ENCODE measurements around the gene CSF3R. TPM values are rescaled to one million over a fixed set of nuclear protein-coding genes. Genes with fewer than 3 reads are reported as not detected.

The CSF3R gene
- total and polyA plus RNA-seq, 2 donors (not counting 3 experiments of a cell fraction or from before 2014, with no cell fraction given): not detected

- Histone ChIP-seq H3K27ac (ENCODE audit: insufficient read depth, low read depth, low read length) (no peak overlapping the region), H3K79me2 (ENCODE audit: control insufficient read depth, insufficient read depth, low read length) (no peaks in the 10 kb centered on the region), H2AFZ (ENCODE audit: low read depth, low read length) (no peak overlapping the region), H3K9me3 (replicated peaks; ENCODE audit: control insufficient read depth, insufficient read depth, low read length) (no peaks in the 10 kb centered on the region), H3K36me3 (ENCODE audit: control insufficient read depth in 2 of 2, extremely low read depth in 1 of 2, insufficient read depth in 2 of 2, low read length in 2 of 2) (no peaks in the 10 kb centered on the region), H3K4me1 (ENCODE audit: control insufficient read depth, extremely low read depth, insufficient read depth, low read length) (no peaks in the 10 kb centered on the region), H3K9me1 (replicated peaks; ENCODE audit: control insufficient read depth, extremely low read depth, insufficient read depth, low read length) (no peaks in the 10 kb centered on the region), H3K27me3 (ENCODE audit: control insufficient read depth in 2 of 2, insufficient read depth in 2 of 2, low read length in 2 of 2) (no peaks in the 10 kb centered on the region), H3K4me3 (replicated peaks in 1 of 3; ENCODE audit: insufficient read depth in 1 of 3, low read depth in 1 of 3, low read length in 3 of 3) (no peak overlapping the region), H3K4me2 (ENCODE audit: insufficient read depth, low read length) (no peak overlapping the region), H3K9ac (replicated peaks; ENCODE audit: extremely low read depth, insufficient read depth, low read length) (no peak overlapping the region), H4K20me1 (replicated peaks; ENCODE audit: control insufficient read depth, extremely low read depth, insufficient read depth, low read length) (no peaks in the 10 kb centered on the region)
- ChIA-PET CTCF (interaction anchor here (1.4 to 5.5 kb wide), 2 partner anchors 59 to 83 kb away, joined by 5 to 83 read pairs; no protein-coding TSS in a partner anchor), POLR2A (no interaction called here)
- DNase-seq (ENCODE audit: low read depth, low spot score) (no peak), FAIRE-seq (no peak)
- no TSS peak for BruUV-seq (replicated peaks)
- dilution Hi-C loops (cut with MboI; ENCODE audit: extremely low pct_ligation_motif_present, low sequenced_read_pairs) (no loop called here), intact Hi-C loops (cut with micrococcal nuclease) (no loop called here)
- TF ChIP-seq GATA2 (IDR thresholded peaks at IDR 0.05; ENCODE audit: insufficient read depth, insufficient read length, low read depth, low read length): no peak
- TF ChIP-seq CTCF (IDR thresholded peaks at IDR 0.05; ENCODE audit: extremely low read depth in 1 of 2, insufficient read depth in 1 of 2, low read depth in 1 of 2, low read length in 2 of 2): no peak
- TF ChIP-seq POLR2A (IDR thresholded peaks at IDR 0.05; ENCODE audit: low read depth, low read length): no peak
- TF ChIP-seq MAX (IDR thresholded peaks at IDR 0.05; ENCODE audit: insufficient read depth, insufficient read length): no peak
- no peak for TF ChIP-seq FOS (IDR thresholded peaks at IDR 0.05; ENCODE audit: borderline replicate concordance, insufficient read depth, low read length)
- no peak for TF ChIP-seq EZH2 (IDR thresholded peaks at IDR 0.05; ENCODE audit: borderline replicate concordance, low read depth, low read length, severe bottlenecking)
- no peak for TF ChIP-seq POLR2AphosphoS5 (IDR thresholded peaks at IDR 0.05; ENCODE audit: insufficient read depth, low read depth, low read length)
Measured at GRCh38 chr1:36425791-36426190, 56.9 kb downstream of the CSF3R start.

Measured in endothelial cell of umbilical vein (primary cell).